ENCODE results near the gene FGF14.

DNA sequence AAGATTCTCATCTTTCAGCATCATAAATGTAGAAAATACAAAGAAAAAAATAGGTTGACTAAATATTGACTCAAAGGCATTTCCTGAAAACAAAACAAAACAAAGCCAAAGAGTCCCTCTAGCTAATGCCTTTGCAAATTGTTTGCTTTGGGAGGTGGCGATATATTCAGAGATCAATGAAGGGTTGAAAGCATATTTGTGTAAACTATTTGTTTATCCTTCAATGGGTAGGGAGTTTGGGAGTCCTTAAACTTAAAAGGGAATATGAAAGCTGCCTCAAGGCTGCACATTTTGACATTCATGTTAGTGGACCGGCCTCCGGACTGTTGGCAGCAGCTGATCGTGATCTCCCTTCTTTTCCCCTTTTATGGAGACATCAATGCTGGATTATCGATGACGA is 691.9 kb downstream of the FGF14 start:
- TF ChIP-seq, protein P1, sequence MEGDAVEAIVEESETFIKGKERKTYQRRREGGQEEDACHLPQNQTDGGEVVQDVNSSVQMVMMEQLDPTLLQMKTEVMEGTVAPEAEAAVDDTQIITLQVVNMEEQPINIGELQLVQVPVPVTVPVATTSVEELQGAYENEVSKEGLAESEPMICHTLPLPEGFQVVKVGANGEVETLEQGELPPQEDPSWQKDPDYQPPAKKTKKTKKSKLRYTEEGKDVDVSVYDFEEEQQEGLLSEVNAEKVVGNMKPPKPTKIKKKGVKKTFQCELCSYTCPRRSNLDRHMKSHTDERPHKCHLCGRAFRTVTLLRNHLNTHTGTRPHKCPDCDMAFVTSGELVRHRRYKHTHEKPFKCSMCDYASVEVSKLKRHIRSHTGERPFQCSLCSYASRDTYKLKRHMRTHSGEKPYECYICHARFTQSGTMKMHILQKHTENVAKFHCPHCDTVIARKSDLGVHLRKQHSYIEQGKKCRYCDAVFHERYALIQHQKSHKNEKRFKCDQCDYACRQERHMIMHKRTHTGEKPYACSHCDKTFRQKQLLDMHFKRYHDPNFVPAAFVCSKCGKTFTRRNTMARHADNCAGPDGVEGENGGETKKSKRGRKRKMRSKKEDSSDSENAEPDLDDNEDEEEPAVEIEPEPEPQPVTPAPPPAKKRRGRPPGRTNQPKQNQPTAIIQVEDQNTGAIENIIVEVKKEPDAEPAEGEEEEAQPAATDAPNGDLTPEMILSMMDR (IDR thresholded peaks at IDR 0.05), result no peak
- no peak for TF ChIP-seq ZFX (IDR thresholded peaks at IDR 0.05; ENCODE audit: borderline replicate concordance)

Data from 22Rv1 (cell line).